GM19035 (cell line): ENCODE results near the gene RBL1.
"Not testable (repeated sequence)": the region's sequence is repeated elsewhere in the genome, so short reads cannot be mapped to it uniquely, and the experiment has no call there.

Source experiments
- ATAC-seq: cut with Tn5 transposase; IDR thresholded peaks from one replicate; pipeline ENCODE4 v1.9.1; 2021; ENCODE audit not compliant: unreplicated experiment

The RBL1 gene

GRCh38 chr20:36998652-36999051 lies 97.1 kb downstream of the RBL1 start:
- ATAC-seq, result no peak

GRCh38 chr20:36997121-36997520 lies 98.7 kb downstream of the RBL1 start:
- ATAC-seq, result no peak

- not testable (repeated sequence) for ATAC-seq
These were observed 101.6 kb downstream of the RBL1 start for GRCh38 chr20:36994221-36994620.

- ATAC-seq, result no peak
These were observed 102.9 kb downstream of the RBL1 start for GRCh38 chr20:36992802-36993334.

GRCh38 chr20:36991703-36992102 lies 104.1 kb downstream of the RBL1 start:
- no peak for ATAC-seq

GRCh38 chr20:36989797-36990196 lies 106.0 kb downstream of the RBL1 start:
- no peak for ATAC-seq

- no peak for ATAC-seq
These were observed 107.3 kb downstream of the RBL1 start for GRCh38 chr20:36988494-36988966.

GRCh38 chr20:36984257-36984638 lies 111.5 kb downstream of the RBL1 start:
- ATAC-seq, result no peak

- ATAC-seq, result no peak
These were observed 120.5 kb downstream of the RBL1 start for GRCh38 chr20:36975099-36975818.

- no peak for ATAC-seq
These were observed 121.1 kb downstream of the RBL1 start for GRCh38 chr20:36974660-36975059.

GRCh38 chr20:36971103-36971502 lies 124.7 kb downstream of the RBL1 start:
- no peak for ATAC-seq

- ATAC-seq, result no peak
These were observed 126.2 kb downstream of the RBL1 start for GRCh38 chr20:36969478-36970186.

- no peak for ATAC-seq
These were observed 126.7 kb downstream of the RBL1 start for GRCh38 chr20:36969051-36969450.

- ATAC-seq, result no peak
These were observed 128.2 kb downstream of the RBL1 start for GRCh38 chr20:36967636-36968035.

- not testable (repeated sequence) for ATAC-seq
These were observed 128.8 kb downstream of the RBL1 start for GRCh38 chr20:36966965-36967364.

- not testable (repeated sequence) for ATAC-seq
These were observed 133.3 kb downstream of the RBL1 start for GRCh38 chr20:36962354-36962941.

GRCh38 chr20:36959242-36959641 lies 136.6 kb downstream of the RBL1 start:
- ATAC-seq, result no peak

- ATAC-seq, result no peak
These were observed 137.7 kb downstream of the RBL1 start for GRCh38 chr20:36957875-36958667.

GRCh38 chr20:36956674-36957073 lies 139.1 kb downstream of the RBL1 start:
- no peak for ATAC-seq

- ATAC-seq, result no peak
These were observed 139.8 kb downstream of the RBL1 start for GRCh38 chr20:36956016-36956415.
